GM19397 (cell line): ENCODE results near the gene LSM2.

ENCODE experiments used
- ATAC-seq: cut with Tn5 transposase; IDR thresholded peaks from one replicate; pipeline ENCODE4 v1.9.1; 2021; ENCODE audit warnings: mild to moderate bottlenecking, moderate library complexity; ENCODE audit not compliant: unreplicated experiment

Gene LSM2

DNA sequence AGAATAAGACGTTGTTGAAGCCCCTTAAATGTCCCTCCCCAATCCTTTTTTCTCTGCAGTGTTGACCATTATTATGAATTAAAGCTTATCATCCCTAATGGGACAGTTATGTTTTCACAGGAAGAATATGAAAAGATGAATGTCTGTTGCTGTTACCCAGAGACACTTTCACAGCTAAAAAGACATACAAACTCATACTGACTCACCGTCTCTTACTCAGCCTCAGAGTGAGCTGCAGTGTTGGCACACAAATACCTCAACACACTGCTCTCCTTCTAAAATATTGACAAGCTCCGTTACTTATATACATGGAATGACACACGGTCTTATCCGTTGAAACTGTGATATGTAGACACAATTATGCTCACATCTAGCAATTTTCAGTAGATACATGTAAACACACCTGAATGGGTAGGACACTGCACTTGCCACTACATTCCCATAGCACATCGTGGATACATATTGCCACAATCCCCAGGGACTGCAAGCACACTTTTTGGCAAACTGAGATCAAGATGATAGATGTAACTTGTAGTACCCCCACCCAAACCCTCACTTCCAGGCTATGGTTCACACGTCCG is 53.9 kb downstream of the LSM2 start:
- no peak for ATAC-seq

DNA sequence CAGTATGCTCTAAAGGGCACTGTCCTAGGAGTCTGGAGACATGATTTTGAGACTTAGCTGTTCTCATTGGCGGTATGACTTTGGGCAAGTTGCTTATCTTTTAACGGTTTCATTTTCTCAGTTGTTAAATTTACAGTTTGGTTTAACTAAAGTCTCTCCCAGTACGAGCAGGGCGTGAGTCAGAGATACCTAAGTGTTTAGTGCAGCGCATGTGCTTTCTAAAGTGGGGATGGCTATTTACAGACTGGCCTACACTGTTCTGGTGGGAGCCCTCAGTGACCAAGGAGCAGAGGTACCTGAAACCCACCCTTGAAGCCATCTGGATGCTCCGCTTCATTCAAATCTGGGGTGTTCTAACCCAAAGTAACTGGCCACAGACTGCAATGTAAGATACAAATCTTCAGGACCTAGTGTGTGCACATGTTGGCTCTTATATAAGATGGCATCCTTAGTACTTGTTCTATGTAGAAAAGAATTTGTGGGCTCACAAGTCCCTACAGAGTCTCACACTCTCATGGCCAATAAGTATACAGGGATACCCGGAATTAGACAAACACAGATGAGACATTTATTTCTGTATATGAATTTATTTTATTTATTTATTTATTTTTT is 56.2 kb downstream of the LSM2 start:
- ATAC-seq, result no peak

DNA sequence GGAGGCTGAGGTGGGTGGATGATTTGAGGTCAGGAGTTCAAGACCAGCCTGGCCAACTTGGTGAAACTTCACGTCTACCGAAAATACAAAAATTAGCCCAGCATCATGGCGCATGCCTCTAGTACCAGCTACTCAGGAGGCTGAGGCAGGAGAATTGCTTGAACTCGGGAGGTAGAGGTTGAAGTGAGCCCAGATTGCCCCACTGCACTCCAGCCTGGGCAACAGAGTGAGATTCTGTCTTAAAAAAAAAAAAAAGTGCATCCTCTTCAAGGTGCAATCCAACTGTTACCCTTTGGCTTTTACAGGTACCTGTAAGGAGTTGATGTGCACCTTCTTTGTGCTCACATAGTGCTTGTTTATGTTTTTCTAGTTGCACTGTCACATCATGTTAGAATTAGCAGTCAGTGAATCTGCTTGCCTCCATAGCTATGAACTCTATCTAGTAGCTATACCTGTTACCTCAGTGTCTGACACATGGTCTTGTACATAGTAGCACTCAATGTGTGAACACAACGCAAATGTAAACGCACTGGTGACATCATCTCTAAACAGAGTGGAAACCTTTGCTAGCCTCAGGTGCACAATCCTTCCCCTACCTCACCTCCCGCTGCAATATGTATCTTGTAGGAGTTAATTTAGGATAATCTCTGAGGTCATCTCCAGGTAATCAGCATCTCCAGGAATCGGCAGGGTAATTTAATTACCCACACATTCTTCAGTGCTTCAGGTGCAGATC is 57.3 kb downstream of the LSM2 start:
- ATAC-seq, result no peak
